Stimulated activated memory B cell treated with anti-CD40 and anti-IgM and Interleukin-4, amounts not matched to agents 10 μg/mL and 1 μg/mL and 100 μg/mL, for 72 hours (primary cell): ENCODE results near the gene CARS1.
A peak's percentile ranks its signal among the peaks of the same experiment; 100 is the strongest.

ENCODE experiments used
- ATAC-seq: fragments of 150-1000 bp; cut with Tn5 transposase; 2 replicates; pipeline ENCODE4 v1.10.0; 2021
- H3K27ac Mint-ChIP-seq: one replicate; pipeline ENCODE4 v1.8.0; 2022; ENCODE audit warnings: mild to moderate bottlenecking, mixed read lengths
- H3K27me3 Mint-ChIP-seq: one replicate; pipeline ENCODE4 v1.8.0; 2022; ENCODE audit warnings: mixed read lengths
- H3K36me3 Mint-ChIP-seq: one replicate; pipeline ENCODE4 v1.8.0; 2022; ENCODE audit warnings: mixed read lengths
- H3K4me1 Mint-ChIP-seq: one replicate; pipeline ENCODE4 v1.8.0; 2022; ENCODE audit warnings: mixed read lengths
- H3K4me3 Mint-ChIP-seq: one replicate; pipeline ENCODE4 v1.8.0; 2022; ENCODE audit warnings: mild to moderate bottlenecking, moderate library complexity, mixed read lengths
- H3K9me3 Mint-ChIP-seq: one replicate; pipeline ENCODE4 v1.8.0; 2022; ENCODE audit warnings: mixed read lengths

Gene CARS1

DNA sequence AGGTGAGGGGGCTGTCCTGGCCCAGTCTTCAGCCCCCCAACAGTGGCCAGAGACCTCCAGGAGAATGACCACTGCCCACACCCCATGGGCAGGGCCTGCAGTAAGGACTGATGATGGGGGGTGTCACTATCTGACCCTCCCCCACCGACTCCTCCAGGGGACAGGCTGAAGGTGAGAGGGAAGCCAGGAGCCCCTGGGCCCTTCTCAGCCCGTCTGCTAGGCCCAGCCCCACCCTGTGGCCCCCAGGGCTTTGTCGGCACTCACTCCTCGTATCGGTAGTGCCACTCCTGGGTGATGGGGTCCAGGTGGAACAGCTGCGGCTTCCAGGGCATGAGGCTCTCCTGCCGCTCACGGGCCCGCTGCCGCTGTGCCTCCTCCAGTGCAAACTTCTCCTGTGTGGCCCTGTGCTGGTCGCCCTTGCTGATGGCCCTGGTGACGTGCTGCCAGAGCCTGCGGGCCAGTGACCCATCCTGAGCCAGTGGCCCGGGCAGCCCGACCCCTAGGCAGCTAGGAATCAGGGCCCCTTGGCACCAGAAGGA, 35.4 kb upstream of the CARS1 start:
- Mint-ChIP-seq H3K4me3 (no peak overlapping the region), H3K36me3 (no peaks in the 10 kb centered on the region), H3K27me3 (peaks cover 84% of the 10 kb centered on the region), H3K27ac (no peak overlapping the region), H3K9me3 (no peaks in the 10 kb centered on the region), H3K4me1 (peaks cover 13% of the 10 kb centered on the region)
- no peak for ATAC-seq

- peaks cover 81% of the 10 kb centered on the region for H3K27me3 Mint-ChIP-seq
- ATAC-seq = peak; percentile 75
- peaks cover 13% of the 10 kb centered on the region for H3K4me1 Mint-ChIP-seq
- peak overlapping the region; percentile 66 for H3K27ac Mint-ChIP-seq
- no peaks in the 10 kb centered on the region for H3K9me3 Mint-ChIP-seq
- H3K4me3 Mint-ChIP-seq = no peak overlapping the region
- H3K36me3 Mint-ChIP-seq = no peaks in the 10 kb centered on the region
Observed at GRCh38 chr11:3091846-3092602, 34.8 kb upstream of the CARS1 start.

GRCh38 chr11:3091081-3091845, 34.0 kb upstream of the CARS1 start:
- Mint-ChIP-seq H3K27ac (peak overlapping the region; percentile 66), H3K4me1 (peaks cover 13% of the 10 kb centered on the region), H3K27me3 (peaks cover 73% of the 10 kb centered on the region), H3K4me3 (no peak overlapping the region), H3K9me3 (no peaks in the 10 kb centered on the region), H3K36me3 (no peaks in the 10 kb centered on the region)
- no peak for ATAC-seq

GRCh38 chr11:3090096-3090901, 33.1 kb upstream of the CARS1 start:
- no peak overlapping the region for H3K27ac Mint-ChIP-seq
- no peaks in the 10 kb centered on the region for H3K9me3 Mint-ChIP-seq
- ATAC-seq = no peak
- peaks cover 71% of the 10 kb centered on the region for H3K27me3 Mint-ChIP-seq
- H3K4me3 Mint-ChIP-seq = no peak overlapping the region
- H3K4me1 Mint-ChIP-seq = peaks cover 13% of the 10 kb centered on the region
- no peaks in the 10 kb centered on the region for H3K36me3 Mint-ChIP-seq

DNA sequence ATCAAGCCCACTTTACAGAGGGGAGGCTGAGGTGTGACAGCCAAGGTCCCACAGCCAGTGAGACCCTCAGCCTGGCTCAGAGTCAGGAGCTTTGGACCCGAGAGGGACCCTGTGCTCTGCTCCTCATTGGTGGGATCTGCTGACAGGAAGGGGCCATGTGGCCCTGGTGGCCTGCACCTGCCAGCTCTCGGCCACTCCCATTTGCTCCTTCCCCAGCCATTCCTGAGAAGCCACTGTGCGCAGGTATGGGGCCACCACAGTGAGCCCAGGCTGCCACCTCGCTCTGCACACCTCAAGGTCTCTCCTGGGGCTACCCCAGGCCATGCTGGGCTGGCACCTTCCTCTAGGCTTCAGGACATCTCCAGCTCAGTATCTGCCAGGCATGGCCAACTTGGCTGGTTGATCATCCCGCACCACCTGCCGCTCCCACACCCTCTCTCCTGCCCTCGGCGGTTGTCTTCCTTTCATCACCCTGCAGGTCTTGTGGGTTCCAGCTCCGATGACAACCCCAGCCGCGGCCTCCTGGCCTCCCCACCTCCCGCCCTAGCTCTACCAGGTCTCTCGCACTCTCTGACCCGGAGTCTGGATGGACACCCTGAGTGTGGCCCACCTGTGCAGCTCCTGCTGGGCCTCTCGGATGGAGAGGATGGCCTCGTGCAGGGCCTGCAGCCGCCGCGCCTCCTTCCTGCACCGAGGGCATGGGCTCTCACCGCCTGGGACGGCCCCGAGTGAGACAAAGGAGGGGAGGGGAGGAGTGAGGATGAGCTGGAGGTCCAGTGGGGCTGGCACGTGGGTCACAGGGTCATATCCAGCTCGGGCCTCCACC, 32.2 kb upstream of the CARS1 start:
- H3K36me3 Mint-ChIP-seq = no peaks in the 10 kb centered on the region
- H3K4me1 Mint-ChIP-seq = peaks cover 13% of the 10 kb centered on the region
- H3K27me3 Mint-ChIP-seq = peaks cover 62% of the 10 kb centered on the region

DNA sequence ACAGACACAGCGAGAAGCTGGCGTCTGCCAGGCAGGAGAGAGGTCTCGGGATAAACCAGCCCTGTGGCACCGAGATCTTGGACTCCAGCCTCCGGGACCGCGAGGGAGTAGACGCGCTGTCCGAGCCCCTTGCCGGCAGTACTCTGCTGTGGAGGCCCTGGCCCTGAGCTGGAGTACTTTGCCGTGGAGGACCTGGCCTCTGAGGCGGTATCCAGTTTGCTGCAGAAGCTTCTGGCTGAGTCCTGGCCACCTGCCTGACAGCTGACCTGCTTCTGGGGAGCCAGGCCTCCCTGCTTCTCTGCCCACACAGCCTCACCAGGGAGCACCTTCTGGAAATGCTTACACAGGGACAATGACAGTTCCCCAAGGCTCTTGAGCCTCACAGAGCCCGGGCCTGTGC, 31.6 kb upstream of the CARS1 start:
- H3K36me3 Mint-ChIP-seq = no peaks in the 10 kb centered on the region
- no peak overlapping the region for H3K27ac Mint-ChIP-seq
- H3K4me1 Mint-ChIP-seq = peaks cover 13% of the 10 kb centered on the region
- no peak for ATAC-seq
- no peaks in the 10 kb centered on the region for H3K9me3 Mint-ChIP-seq
- H3K27me3 Mint-ChIP-seq = peaks cover 56% of the 10 kb centered on the region
- H3K4me3 Mint-ChIP-seq = no peak overlapping the region

More for the DNA sequence above, 32.2 kb upstream of the CARS1 start:
- Mint-ChIP-seq H3K4me3 (no peak overlapping the region), H3K9me3 (no peaks in the 10 kb centered on the region), H3K27ac (no peak overlapping the region)
- no peak for ATAC-seq

GRCh38 chr11:3087821-3088800, 30.9 kb upstream of the CARS1 start:
- H3K4me1 Mint-ChIP-seq = peaks cover 13% of the 10 kb centered on the region
- H3K9me3 Mint-ChIP-seq = no peaks in the 10 kb centered on the region
- H3K27ac Mint-ChIP-seq = no peak overlapping the region
- no peak overlapping the region for H3K4me3 Mint-ChIP-seq
- H3K36me3 Mint-ChIP-seq = no peaks in the 10 kb centered on the region
- peaks cover 49% of the 10 kb centered on the region for H3K27me3 Mint-ChIP-seq
- no peak for ATAC-seq

- peaks cover 42% of the 10 kb centered on the region for H3K27me3 Mint-ChIP-seq
- no peaks in the 10 kb centered on the region for H3K9me3 Mint-ChIP-seq
- H3K27ac Mint-ChIP-seq = no peak overlapping the region
- ATAC-seq = peak; percentile 5
- no peak overlapping the region for H3K4me3 Mint-ChIP-seq
- no peaks in the 10 kb centered on the region for H3K36me3 Mint-ChIP-seq
- peaks cover 13% of the 10 kb centered on the region for H3K4me1 Mint-ChIP-seq
Observed at GRCh38 chr11:3087373-3087772, 30.1 kb upstream of the CARS1 start.

- Mint-ChIP-seq H3K27me3 (peaks cover 36% of the 10 kb centered on the region), H3K27ac (no peak overlapping the region), H3K4me1 (peaks cover 8% of the 10 kb centered on the region), H3K9me3 (no peaks in the 10 kb centered on the region), H3K4me3 (no peak overlapping the region), H3K36me3 (no peaks in the 10 kb centered on the region)
- ATAC-seq = no peak
Observed at GRCh38 chr11:3086671-3087150, 29.5 kb upstream of the CARS1 start.

DNA sequence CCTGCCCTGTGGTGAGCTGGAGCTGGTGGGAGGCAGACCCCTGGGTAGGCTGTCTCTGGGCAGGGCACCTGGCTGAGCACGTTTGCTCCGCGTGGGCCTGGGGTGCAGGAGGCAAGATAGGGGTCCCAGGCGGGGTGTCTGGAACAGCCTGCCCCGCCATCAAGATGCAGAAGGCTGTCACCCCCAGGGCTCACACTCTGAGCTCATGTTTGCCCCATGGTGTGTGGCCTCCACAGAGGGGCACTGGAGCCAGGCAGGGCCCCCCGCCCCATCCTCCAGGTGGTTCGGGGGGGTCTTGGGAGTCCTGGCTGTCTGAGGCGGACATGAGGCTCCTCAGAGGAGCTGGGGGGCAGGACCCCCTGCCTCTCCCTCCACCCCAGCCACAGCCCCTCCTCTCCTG, 28.9 kb upstream of the CARS1 start:
- peaks cover 3% of the 10 kb centered on the region for H3K4me1 Mint-ChIP-seq
- ATAC-seq = no peak
- no peaks in the 10 kb centered on the region for H3K36me3 Mint-ChIP-seq
- H3K27me3 Mint-ChIP-seq = peaks cover 30% of the 10 kb centered on the region
- no peak overlapping the region for H3K4me3 Mint-ChIP-seq
- H3K27ac Mint-ChIP-seq = no peak overlapping the region
- no peaks in the 10 kb centered on the region for H3K9me3 Mint-ChIP-seq

GRCh38 chr11:3085052-3085451, 27.8 kb upstream of the CARS1 start:
- Mint-ChIP-seq H3K36me3 (no peaks in the 10 kb centered on the region), H3K9me3 (no peaks in the 10 kb centered on the region), H3K27ac (no peak overlapping the region), H3K4me1 (no peaks in the 10 kb centered on the region), H3K27me3 (peaks cover 24% of the 10 kb centered on the region), H3K4me3 (no peak overlapping the region)
- ATAC-seq = no peak

- Mint-ChIP-seq H3K27ac (no peak overlapping the region), H3K9me3 (no peaks in the 10 kb centered on the region), H3K27me3 (peaks cover 14% of the 10 kb centered on the region), H3K4me1 (no peaks in the 10 kb centered on the region), H3K4me3 (no peak overlapping the region), H3K36me3 (no peaks in the 10 kb centered on the region)
- no peak for ATAC-seq
Observed at GRCh38 chr11:3083321-3083720, 26.1 kb upstream of the CARS1 start.

GRCh38 chr11:3081386-3081751, 24.1 kb upstream of the CARS1 start:
- H3K27ac Mint-ChIP-seq = no peak overlapping the region
- no peaks in the 10 kb centered on the region for H3K4me1 Mint-ChIP-seq

More at GRCh38 chr11:3081386-3081751, 24.1 kb upstream of the CARS1 start:
- ATAC-seq = no peak
- Mint-ChIP-seq H3K36me3 (no peaks in the 10 kb centered on the region), H3K27me3 (peaks cover 16% of the 10 kb centered on the region), H3K9me3 (no peaks in the 10 kb centered on the region), H3K4me3 (no peak overlapping the region)
